ENCODE results near the gene PCSK5.

PCSK5 gene

GRCh38 chr9:75890472-75891276, at the start of gene PCSK5:
Gene PCSK5, plus strand, starts transcription at chr9:75890673. Its CDS starts 509 bp downstream, at chr9:75891182.
- H3K27ac ChIP-seq (ENCODE audit: low read length), result no peak within 1 kb of the TSS
- H3K9ac ChIP-seq (ENCODE audit: low read depth, low read length), result peak within 1 kb of the TSS; percentile 63; the same call in 1 of the 2 replicates
- peaks cover 25% of the 10 kb centered on the region for H3K4me1 ChIP-seq (ENCODE audit: insufficient read depth, low read length)
- H3K27me3 ChIP-seq (ENCODE audit: insufficient read depth, low read length), result peaks cover 52% of the 10 kb centered on the region
- H3K4me3 ChIP-seq (ENCODE audit: low read length), result peak within 1 kb of the TSS; percentile 82
- H3K9me3 ChIP-seq (ENCODE audit: insufficient read depth, low read depth, low read length), result no peaks in the 10 kb centered on the region
- H3K36me3 ChIP-seq (ENCODE audit: insufficient read depth, low read depth, low read length), result no peaks in the 10 kb centered on the region

DNA sequence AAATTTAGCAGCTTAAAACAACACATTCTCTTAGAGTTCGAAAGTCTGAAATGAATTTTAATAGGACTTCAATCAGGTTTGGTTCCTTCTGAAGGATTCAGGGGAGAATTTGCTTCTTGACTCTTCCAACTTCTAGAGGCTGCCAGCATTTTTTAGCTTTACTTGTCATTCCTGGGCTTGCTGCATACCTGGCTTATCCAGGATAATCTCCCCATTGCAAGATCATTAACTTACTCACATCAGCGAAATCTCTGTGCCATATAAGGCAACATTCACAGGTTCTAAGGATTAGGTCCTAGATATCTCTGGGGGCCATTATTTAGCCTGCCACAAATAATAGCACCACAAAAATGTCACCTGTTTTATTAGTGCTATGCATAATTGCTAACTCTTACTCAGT, 46.2 kb upstream of the PCSK5 start:
- H3K4me3 ChIP-seq (ENCODE audit: low read length), result no peak overlapping the region
- H3K9ac ChIP-seq (ENCODE audit: low read depth, low read length), result no peak overlapping the region
- no peaks in the 10 kb centered on the region for H3K9me3 ChIP-seq (ENCODE audit: insufficient read depth, low read depth, low read length)
- no peaks in the 10 kb centered on the region for H3K27me3 ChIP-seq (ENCODE audit: insufficient read depth, low read length)
- H3K4me1 ChIP-seq (ENCODE audit: insufficient read depth, low read length), result peaks cover 11% of the 10 kb centered on the region
- H3K36me3 ChIP-seq (ENCODE audit: insufficient read depth, low read depth, low read length), result no peaks in the 10 kb centered on the region
- H3K27ac ChIP-seq (ENCODE audit: low read length), result no peak overlapping the region

GRCh38 chr9:75845806-75846205, 44.7 kb upstream of the PCSK5 start:
- Histone ChIP-seq H3K36me3 (ENCODE audit: insufficient read depth, low read depth, low read length) (no peaks in the 10 kb centered on the region), H3K27ac (ENCODE audit: low read length) (no peak overlapping the region), H3K4me1 (ENCODE audit: insufficient read depth, low read length) (peaks cover 4% of the 10 kb centered on the region), H3K4me3 (ENCODE audit: low read length) (no peak overlapping the region), H3K27me3 (ENCODE audit: insufficient read depth, low read length) (no peaks in the 10 kb centered on the region), H3K9ac (ENCODE audit: low read depth, low read length) (no peak overlapping the region), H3K9me3 (ENCODE audit: insufficient read depth, low read depth, low read length) (no peaks in the 10 kb centered on the region)

GRCh38 chr9:75847085-75847484, 43.4 kb upstream of the PCSK5 start:
- no peaks in the 10 kb centered on the region for H3K27me3 ChIP-seq (ENCODE audit: insufficient read depth, low read length)
- H3K27ac ChIP-seq (ENCODE audit: low read length), result no peak overlapping the region
- no peaks in the 10 kb centered on the region for H3K9me3 ChIP-seq (ENCODE audit: insufficient read depth, low read depth, low read length)
- H3K4me1 ChIP-seq (ENCODE audit: insufficient read depth, low read length), result no peaks in the 10 kb centered on the region
- no peak overlapping the region for H3K9ac ChIP-seq (ENCODE audit: low read depth, low read length)
- H3K4me3 ChIP-seq (ENCODE audit: low read length), result no peak overlapping the region
- no peaks in the 10 kb centered on the region for H3K36me3 ChIP-seq (ENCODE audit: insufficient read depth, low read depth, low read length)

GRCh38 chr9:75850459-75851200, 39.8 kb upstream of the PCSK5 start:
- H3K4me3 ChIP-seq (ENCODE audit: low read length), result no peak overlapping the region
- H3K9ac ChIP-seq (ENCODE audit: low read depth, low read length), result no peak overlapping the region
- no peaks in the 10 kb centered on the region for H3K27me3 ChIP-seq (ENCODE audit: insufficient read depth, low read length)
- H3K36me3 ChIP-seq (ENCODE audit: insufficient read depth, low read depth, low read length), result no peaks in the 10 kb centered on the region
- H3K4me1 ChIP-seq (ENCODE audit: insufficient read depth, low read length), result no peaks in the 10 kb centered on the region
- H3K9me3 ChIP-seq (ENCODE audit: insufficient read depth, low read depth, low read length), result no peaks in the 10 kb centered on the region
- no peak overlapping the region for H3K27ac ChIP-seq (ENCODE audit: low read length)

GRCh38 chr9:75851917-75852316, 38.6 kb upstream of the PCSK5 start:
- H3K9me3 ChIP-seq (ENCODE audit: insufficient read depth, low read depth, low read length), result no peaks in the 10 kb centered on the region

GRCh38 chr9:75852746-75853145, 37.7 kb upstream of the PCSK5 start:
- Histone ChIP-seq H3K9me3 (ENCODE audit: insufficient read depth, low read depth, low read length) (no peaks in the 10 kb centered on the region), H3K36me3 (ENCODE audit: insufficient read depth, low read depth, low read length) (no peaks in the 10 kb centered on the region), H3K4me3 (ENCODE audit: low read length) (no peak overlapping the region), H3K27me3 (ENCODE audit: insufficient read depth, low read length) (no peaks in the 10 kb centered on the region), H3K27ac (ENCODE audit: low read length) (no peak overlapping the region), H3K9ac (ENCODE audit: low read depth, low read length) (no peak overlapping the region), H3K4me1 (ENCODE audit: insufficient read depth, low read length) (no peaks in the 10 kb centered on the region)

More at GRCh38 chr9:75851917-75852316, 38.6 kb upstream of the PCSK5 start:
- Histone ChIP-seq H3K36me3 (ENCODE audit: insufficient read depth, low read depth, low read length) (no peaks in the 10 kb centered on the region), H3K4me3 (ENCODE audit: low read length) (no peak overlapping the region), H3K27me3 (ENCODE audit: insufficient read depth, low read length) (no peaks in the 10 kb centered on the region), H3K4me1 (ENCODE audit: insufficient read depth, low read length) (no peaks in the 10 kb centered on the region), H3K27ac (ENCODE audit: low read length) (no peak overlapping the region), H3K9ac (ENCODE audit: low read depth, low read length) (no peak overlapping the region)

DNA sequence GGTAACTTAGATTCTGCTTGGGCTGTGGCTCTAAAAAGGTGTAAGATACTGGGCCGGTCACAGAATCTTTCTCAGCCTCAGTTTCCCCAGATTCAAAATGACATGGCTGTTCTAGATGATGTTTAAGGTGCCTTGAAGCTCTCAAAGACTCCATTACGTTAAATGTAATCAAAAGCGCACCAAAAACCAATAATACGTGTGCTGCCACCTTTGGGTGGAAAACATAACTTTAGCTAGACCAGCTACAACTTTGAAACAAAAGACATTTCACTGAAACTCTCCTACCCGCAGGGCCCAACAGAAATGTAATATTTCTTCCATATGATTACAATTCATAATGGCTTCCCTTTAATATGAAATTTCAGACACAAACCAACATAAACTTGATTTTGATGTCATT, 35.0 kb upstream of the PCSK5 start:
- H3K27me3 ChIP-seq (ENCODE audit: insufficient read depth, low read length), result no peaks in the 10 kb centered on the region
- no peaks in the 10 kb centered on the region for H3K36me3 ChIP-seq (ENCODE audit: insufficient read depth, low read depth, low read length)
- H3K27ac ChIP-seq (ENCODE audit: low read length), result no peak overlapping the region
- no peak overlapping the region for H3K9ac ChIP-seq (ENCODE audit: low read depth, low read length)
- H3K4me3 ChIP-seq (ENCODE audit: low read length), result no peak overlapping the region
- H3K4me1 ChIP-seq (ENCODE audit: insufficient read depth, low read length), result no peaks in the 10 kb centered on the region
- no peaks in the 10 kb centered on the region for H3K9me3 ChIP-seq (ENCODE audit: insufficient read depth, low read depth, low read length)

GRCh38 chr9:75858497-75859092, 31.9 kb upstream of the PCSK5 start:
- Histone ChIP-seq H3K9ac (ENCODE audit: low read depth, low read length) (no peak overlapping the region), H3K4me1 (ENCODE audit: insufficient read depth, low read length) (no peaks in the 10 kb centered on the region), H3K27ac (ENCODE audit: low read length) (no peak overlapping the region), H3K4me3 (ENCODE audit: low read length) (no peak overlapping the region), H3K36me3 (ENCODE audit: insufficient read depth, low read depth, low read length) (no peaks in the 10 kb centered on the region), H3K9me3 (ENCODE audit: insufficient read depth, low read depth, low read length) (no peaks in the 10 kb centered on the region), H3K27me3 (ENCODE audit: insufficient read depth, low read length) (no peaks in the 10 kb centered on the region)

DNA sequence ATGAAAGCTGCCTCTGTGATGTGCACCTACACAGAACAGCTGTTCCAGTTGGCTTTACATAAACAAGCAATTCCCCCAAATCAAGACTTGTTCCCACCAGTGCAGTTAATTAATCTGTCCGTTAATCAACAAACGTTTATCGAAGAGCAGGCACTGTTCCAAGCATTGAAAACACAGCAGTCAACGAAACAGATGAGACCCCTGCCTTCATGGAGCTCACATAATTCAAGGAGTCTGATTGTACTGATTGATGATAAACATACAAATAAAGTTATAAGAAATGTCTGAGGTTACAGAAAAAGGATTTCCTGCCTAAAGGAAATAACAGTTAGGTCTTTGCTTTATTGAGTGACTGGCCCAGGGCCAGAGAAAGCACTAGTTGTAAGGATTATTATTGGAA, 26.2 kb upstream of the PCSK5 start:
- Histone ChIP-seq H3K9ac (ENCODE audit: low read depth, low read length) (no peak overlapping the region), H3K27ac (ENCODE audit: low read length) (no peak overlapping the region), H3K4me1 (ENCODE audit: insufficient read depth, low read length) (no peaks in the 10 kb centered on the region), H3K9me3 (ENCODE audit: insufficient read depth, low read depth, low read length) (no peaks in the 10 kb centered on the region), H3K36me3 (ENCODE audit: insufficient read depth, low read depth, low read length) (no peaks in the 10 kb centered on the region), H3K4me3 (ENCODE audit: low read length) (no peak overlapping the region), H3K27me3 (ENCODE audit: insufficient read depth, low read length) (no peaks in the 10 kb centered on the region)

GRCh38 chr9:75866273-75866871, 24.1 kb upstream of the PCSK5 start:
- Histone ChIP-seq H3K27ac (ENCODE audit: low read length) (no peak overlapping the region), H3K4me3 (ENCODE audit: low read length) (no peak overlapping the region), H3K27me3 (ENCODE audit: insufficient read depth, low read length) (no peaks in the 10 kb centered on the region), H3K36me3 (ENCODE audit: insufficient read depth, low read depth, low read length) (no peaks in the 10 kb centered on the region), H3K4me1 (ENCODE audit: insufficient read depth, low read length) (no peaks in the 10 kb centered on the region), H3K9me3 (ENCODE audit: insufficient read depth, low read depth, low read length) (no peaks in the 10 kb centered on the region), H3K9ac (ENCODE audit: low read depth, low read length) (no peak overlapping the region)
